Hippocampal formation (tissue), 2 donors: ENCODE results near the gene NACA.

Experiments
- DNase-seq, 2 donors: peaks; one replicate each; lab custom pipeline; 2025; lab: John Stamatoyannopoulos, UW

NACA gene

GRCh38 chr12:56688129-56688845 is 36.8 kb downstream of the NACA start, which contains the start of gene PTGES3:
TSS of gene PTGES3 (minus strand) at chr12:56688284. CDS start at chr12:56687999, 285 bp downstream.
- DNase-seq, result peak; percentile 97 to 98

- peak; percentile 39 to 48 for DNase-seq
These were observed 37.6 kb downstream of the NACA start for GRCh38 chr12:56687223-56688128.

GRCh38 chr12:56684745-56685359 is 40.2 kb downstream of the NACA start:
- peak in 1 of 2 donors; percentile 2 for DNase-seq

- DNase-seq, result no peak
These were observed 42.8 kb downstream of the NACA start for GRCh38 chr12:56682323-56682722.

GRCh38 chr12:56679883-56680575 is 45.1 kb downstream of the NACA start:
- no peak for DNase-seq

- no peak for DNase-seq
These were observed 46.2 kb downstream of the NACA start for GRCh38 chr12:56678852-56679251.

- no peak for DNase-seq
These were observed 47.4 kb downstream of the NACA start for GRCh38 chr12:56677680-56678079.

- DNase-seq, result no peak
These were observed 48.1 kb downstream of the NACA start for GRCh38 chr12:56676851-56677580.

GRCh38 chr12:56671608-56672007 is 53.5 kb downstream of the NACA start:
- DNase-seq, result no peak

- DNase-seq, result no peak
These were observed 54.3 kb downstream of the NACA start for GRCh38 chr12:56670836-56671235.

- no peak for DNase-seq
These were observed 57.0 kb downstream of the NACA start for GRCh38 chr12:56668197-56668457.
